CD4-positive, alpha-beta T cell treated with Interferon gamma for 1 hour (primary cell): ENCODE data around the gene MRPL38.
A peak's percentile ranks its signal among the peaks of the same experiment; 100 is the strongest.
"Not testable (repeated sequence)": the region's sequence is repeated elsewhere in the genome, so short reads cannot be mapped to it uniquely, and the experiment has no call there.

Experiments used
- DNase-seq: peaks from one replicate; pipeline ENCODE4 v3.0.0-alpha.2; 2020

Gene MRPL38

DNA sequence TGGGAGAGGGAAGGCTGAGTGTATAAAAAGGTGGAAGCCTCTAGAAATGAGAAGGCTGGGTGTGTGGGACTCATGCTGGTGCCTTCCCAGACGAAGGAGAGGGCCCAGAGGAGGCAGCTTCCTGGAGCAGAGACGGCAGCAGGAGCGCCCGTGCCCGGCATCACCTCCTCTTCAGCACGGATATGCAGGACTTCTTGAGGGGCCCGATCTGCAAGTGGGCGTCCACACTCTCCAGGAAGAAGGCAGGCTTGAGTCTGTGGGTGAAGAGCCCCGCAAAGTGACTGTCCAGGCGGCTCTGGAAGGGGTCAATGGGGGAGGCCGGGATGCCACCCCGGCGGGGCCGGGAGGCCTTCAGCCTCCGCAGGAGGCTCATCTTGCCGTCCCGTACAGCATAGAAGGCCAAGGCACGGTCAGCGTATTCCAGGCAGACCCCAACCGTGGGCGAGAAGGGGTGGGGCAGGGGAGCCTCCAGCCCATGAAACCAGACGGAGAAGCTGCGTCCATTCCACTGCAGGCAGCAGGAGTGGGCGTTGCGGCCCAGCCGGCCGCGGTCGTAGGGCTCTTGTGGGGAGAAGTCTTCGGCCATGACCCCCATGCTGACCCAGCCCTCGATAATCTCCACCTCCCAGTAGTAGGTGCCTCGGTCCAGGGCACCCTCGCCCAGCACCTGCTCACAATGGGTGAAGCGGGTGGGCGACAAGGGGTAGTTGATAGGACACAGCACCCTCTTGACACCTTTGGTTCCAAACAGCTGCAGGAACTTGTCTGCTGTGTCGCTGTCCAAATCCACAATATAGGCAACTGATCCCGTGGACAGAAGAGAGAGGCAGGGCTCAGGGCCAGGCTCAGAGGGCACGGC, 30.1 kb downstream of the MRPL38 start:
- DNase-seq: no peak

DNA sequence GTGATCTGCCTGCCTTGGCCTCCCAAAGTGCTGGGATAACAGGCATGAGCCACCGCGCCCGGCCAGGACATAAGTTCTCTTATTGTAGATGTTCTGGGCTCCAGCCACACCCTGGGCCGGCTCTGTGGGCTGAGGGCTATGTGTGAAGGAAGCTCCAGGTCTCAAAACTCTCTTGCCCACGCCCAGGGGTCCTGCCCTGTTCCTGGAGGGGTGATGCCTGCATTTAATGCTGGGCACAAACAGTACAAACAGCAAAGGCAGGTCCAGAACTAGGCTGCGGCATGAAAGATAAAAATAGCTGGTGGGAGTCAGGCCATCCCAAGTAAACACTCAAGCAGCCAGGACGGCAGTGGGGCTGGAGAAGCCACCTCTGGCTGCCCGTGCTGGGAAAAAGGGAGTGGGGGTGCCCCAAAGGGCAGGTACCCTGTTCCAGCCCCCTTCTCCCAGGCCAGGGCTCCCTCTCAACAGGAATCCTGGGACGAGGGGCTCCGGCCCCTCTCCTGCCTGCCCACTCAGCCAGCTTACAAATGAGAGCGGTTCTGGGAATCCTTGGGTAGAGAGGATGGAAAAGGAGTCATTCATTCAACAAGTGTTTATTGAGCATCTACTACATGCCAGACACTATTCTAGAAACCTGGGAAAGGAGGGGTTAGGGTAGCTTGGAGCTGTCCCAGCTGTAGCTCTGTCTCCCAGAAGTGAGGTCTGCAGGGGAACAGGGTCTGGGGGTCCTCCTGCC, 30.9 kb downstream of the MRPL38 start:
- DNase-seq: no peak

DNA sequence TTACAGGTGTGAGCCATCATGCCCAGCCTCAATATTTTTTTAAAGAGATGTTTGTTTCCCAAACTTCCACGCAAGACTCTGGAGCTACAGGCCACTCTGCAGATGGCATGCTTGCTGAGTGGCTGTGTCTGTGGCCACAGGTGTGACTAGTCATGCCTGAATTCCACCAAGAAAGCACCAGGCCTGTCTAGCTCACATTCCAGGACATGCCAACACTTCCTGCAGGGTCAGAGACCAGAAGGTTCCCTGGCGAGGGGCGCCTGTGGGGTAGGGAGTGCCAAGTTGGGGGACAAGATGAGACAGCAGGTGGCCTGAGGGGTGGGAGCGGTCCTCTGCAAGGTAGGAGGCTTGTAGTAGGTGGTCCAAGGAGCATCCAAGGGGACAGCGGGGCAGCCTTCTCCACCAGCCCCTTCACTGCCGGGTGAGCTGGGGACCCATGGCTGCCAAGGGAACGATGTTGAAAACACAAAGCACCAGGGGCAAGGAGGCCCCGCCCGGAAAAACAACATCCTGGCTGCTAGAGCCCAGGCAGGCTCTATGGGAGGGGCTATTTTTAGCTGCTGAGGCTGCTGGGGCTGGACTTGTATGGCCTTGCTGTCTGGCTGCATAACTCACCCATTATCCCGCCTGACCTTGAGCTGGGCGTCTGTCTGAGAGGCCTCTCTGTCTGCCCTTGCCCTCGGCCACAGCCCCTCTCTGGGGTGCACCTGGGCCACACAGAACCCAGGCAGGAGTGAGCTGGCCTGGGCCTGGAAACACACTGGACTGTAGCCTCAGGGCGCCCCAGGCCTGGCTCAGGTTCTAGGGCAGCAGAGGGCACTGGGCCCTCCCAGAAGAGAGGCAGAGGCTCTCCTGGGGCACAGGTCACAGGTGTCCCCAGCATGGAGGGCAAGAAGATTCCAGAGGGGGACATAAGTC, 32.0 kb downstream of the MRPL38 start:
- DNase-seq: peak; percentile 67

DNA sequence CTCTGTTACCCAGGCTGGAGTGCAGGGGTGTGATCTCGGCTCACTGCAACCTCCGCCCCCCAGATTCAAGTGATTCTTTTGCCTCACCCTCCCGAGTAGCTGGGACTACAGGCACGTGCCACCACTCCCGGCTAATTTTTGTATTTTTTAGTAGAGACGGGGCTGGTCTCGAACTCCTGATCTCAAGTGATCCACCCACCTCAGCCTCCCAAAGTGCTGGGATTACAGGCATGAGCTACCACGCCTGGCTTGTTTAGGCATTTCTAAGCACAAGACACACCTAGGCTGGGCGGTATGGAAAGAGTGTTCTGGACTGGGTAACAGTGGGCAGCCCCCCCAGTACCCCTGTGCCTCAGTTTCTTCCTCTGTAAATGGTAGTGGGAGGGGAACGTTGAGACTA, 34.5 kb downstream of the MRPL38 start:
- not testable (repeated sequence) for DNase-seq

DNA sequence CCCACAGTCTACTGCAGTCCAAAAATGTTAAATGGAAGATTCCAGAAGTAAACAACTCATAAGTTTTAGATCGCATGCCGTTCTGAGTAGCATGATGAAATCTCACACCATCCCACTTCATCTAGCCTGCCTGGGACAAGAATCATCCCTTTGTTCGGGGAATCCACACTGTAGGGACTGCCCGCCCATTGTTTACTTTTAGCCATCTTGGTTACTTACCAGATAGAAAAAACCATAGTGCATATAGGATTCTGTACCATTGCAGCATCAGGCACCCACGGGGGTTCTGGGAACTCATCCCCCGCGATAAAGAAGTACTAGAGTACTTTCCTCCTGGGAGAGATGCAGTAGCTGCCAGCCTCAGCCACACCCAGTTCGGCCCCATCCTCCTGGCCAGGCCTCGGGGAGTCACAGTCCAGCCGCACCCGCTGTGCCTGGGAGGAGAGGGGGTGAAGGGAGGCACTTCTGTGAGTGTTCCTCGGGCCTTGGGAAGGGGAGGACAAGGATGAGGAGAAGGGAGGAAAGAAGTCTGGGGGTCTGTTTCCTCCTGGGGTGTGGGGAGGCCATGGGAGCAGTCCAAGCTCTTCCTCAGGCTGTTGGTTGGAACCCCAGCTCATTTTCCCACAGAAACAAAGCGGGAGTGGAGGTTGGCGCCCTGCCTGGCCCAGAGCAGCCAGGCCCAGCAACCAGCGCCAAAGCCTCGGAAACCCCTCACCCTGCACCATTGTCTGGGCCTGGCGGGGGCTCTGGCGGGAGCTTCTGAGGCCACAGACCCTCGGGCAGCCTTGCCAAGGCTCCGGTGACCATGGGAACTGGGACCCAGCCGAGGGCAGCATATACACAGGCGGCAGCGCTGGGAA, 35.2 kb downstream of the MRPL38 start:
- no peak for DNase-seq

DNA sequence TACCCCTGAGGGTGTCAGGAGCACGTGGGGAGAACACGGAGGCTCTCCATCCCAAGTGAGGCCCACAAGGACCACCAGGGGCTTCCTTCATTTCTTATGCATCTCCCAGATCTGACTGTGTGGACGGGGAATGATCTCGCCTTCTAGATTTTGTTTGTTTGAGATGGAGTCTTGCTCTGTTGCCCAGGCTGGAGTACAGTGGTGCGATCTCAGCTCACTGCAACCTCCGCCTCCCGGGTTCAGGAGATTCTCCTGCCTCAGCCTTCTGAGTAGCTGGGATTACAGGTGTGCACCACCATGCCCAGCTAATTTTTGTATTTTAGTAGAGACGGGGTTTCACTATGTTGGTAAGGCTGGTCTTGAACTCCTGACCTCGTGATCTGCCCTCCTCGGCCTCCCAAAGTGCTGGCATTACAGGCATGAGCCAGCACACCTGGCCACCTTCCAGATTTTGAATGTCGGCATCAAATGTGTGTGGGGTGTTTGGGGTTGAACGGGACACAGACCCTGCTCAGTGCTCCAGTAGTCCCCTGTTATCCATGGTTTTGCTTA, 35.9 kb downstream of the MRPL38 start:
- DNase-seq: not testable (repeated sequence)

DNA sequence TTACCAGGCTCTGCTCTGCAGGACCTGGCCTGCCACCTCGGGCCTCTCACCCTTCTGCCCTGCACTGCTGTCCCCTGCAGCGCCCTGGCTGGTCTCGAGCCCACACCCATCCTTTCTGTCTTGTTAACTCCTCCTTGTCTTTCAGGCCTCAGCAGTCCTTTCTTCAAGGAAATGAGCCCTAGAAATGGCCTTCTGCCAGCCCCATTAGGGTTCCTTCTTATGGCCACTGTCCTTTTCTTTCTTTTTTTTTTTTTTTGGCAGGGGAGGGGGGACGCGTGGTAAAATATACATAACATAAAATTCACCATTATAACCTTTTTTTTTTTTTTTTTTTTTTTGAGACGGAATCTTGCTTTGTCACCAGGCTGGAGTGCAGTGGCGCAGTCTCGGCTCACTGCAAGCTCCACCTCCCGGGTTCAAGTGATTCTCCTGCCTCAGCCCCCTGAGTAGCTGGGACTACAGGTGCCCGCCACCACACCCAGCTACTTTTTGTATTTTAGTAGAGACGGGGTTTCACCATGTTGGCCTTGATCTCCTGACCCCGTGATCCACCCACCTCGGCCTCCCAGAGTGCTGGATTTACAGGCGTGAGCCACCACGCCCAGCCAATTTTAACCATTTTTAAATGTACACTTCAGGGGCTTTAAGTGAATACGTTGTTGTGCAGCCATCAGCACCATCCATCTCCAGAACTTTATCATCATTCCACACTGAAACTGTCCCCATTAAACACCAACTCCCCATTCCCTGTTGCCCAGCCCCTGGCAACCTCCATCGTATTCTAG, 39.1 kb downstream of the MRPL38 start:
- DNase-seq: not testable (repeated sequence)

DNA sequence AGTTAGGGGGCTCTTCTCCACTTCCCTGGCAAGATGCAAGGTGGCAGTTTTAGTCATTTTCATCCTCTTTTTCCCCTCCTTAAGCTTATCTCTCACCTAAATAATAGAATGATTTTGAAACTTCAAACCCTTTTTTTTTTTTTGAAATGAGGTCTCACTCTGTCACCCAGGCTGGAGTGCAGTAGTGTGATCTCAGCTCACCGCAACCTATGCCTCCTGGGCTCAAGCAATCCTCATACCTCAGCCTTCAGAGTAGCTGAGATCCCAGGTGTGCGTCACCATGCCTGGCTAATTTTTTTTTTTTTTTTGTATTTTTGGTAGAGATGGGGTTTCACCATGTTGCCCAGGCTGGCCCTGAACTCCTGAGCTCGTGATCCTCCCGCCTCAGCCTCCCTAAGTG, 39.8 kb downstream of the MRPL38 start:
- DNase-seq: peak; percentile 20

DNA sequence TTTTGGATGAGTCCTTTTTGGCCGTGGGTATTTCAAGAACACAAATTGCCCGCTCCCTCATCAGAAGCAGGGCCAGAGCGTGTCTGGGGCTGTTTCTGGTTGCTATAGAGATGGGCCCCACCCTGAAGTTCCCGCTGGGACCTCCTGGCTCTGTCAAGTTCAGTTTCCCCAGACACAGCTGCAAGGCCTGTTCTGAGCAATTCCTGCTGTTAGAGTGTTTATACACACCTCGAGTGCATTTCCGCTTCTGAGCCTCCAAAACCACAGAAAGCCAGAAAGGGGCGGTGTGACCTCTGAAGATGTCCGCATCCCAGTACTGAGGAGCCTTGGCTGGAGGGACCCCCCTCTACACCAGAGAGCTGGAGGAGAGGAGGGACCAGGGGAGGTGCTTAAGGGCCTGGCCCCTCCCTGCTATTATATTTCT, 40.2 kb downstream of the MRPL38 start:
- peak; percentile 75 for DNase-seq

DNA sequence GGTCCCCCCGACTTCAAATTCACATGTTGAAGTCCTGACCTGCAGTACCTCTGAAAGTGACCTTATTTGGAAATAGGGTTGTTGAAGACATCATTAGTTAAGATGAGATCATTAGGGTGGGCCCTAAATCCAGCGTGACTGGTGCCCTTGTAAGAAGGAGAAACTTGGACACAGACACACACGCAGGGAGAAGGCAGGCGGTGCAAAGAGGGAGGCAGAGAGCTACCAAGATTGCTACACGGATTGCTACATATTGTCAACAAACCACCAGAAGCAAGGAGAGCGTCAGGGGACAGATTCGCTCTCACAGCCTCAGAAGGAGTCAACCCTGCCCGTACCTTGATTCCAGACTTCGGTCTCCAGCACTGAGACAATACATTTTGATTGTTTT, 42.8 kb downstream of the MRPL38 start:
- DNase-seq: no peak

DNA sequence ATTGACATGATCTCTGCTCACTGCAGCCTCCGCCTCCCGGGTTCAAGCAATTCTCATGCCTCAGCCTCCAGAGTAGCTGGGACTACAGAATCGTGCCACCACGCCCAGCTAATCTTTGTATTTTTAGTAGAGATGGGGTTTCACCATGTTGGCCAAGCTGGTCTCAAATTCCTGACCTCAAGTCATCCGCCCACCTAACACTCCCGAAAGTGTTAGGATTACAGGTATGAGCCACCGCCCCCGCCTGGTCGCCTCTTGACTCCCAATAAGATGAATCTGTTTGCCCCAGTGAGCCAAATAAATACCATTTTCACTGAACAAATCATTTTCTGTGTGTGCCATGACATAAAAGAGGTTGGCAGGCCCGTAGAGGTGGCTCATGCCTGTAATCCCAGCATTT, 45.3 kb downstream of the MRPL38 start:
- DNase-seq: not testable (repeated sequence)

DNA sequence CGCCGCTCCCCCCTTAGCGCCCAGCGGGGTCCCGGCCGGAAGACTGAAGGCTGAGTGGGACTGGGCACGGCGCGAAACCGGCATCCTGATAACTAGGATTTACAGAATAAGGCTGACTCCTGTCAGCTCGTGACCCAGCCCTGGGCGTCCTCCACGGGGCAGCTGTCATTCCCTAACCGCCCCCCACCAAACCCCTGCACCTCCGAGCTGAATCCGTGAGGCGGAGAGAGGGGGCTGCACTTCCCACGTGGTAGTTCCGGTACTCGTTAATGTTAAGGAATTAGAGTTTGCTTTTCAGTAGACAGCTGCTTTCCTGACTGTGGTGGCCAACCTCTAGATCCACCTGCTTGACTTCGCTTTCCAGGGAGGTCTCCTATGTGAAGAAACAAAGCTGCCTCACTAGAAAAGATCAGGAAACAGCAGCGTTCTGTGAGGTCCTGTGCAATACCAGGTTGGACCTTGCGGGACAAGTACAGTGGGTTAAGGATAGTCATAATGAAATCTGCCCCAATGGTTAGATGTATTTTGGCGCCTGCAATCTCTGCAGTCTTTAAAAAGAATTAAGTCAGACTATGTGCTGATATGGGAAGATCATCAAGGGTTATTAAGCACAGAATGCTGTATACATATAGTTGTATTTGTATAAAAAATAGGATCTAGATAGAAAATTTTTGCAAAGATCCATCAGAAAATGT, 48.5 kb downstream of the MRPL38 start:
- no peak for DNase-seq

DNA sequence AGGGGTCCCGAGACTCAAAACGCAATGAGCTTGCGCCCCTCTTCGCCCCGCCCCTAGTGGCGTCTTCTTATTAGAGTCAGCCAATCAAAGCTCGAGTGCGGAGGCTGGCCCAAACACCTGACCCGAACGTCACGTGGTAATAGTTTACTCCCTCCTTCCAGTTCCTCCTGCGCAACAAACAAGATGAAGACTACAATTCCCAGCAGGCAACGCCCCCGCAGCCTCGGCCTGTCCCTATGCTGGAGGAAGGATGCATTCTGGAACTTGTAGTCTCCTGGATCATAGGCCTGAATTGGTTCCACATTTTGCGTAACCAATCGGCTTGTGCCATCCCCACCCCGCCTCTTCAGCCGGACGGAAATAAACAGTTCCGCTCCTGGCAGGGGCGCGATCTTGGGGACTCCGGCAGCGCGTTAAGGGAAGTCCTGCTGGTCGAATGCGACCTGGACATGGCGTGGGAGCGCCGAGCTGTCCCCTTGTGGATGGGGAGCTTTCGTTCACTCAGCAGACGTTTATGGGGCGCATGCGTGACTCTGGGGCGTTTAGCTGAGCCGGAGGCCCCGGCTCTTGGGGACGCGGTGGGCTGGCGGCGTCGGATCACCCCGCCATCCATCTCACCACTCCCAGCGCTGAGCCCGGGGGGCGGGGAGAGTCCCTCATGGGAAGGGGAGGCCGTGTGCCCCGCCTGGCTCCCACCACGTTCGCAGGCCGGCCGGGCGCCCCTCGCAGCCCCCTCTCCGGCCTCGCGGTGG, 49.2 kb downstream of the MRPL38 start, which contains the start of gene WBP2:
WBP2 (minus strand) TSS at position 26 of the 752 bp plus-strand sequence. CDS start 38 bp downstream, outside the sequence.
- peak; percentile 99 for DNase-seq

DNA sequence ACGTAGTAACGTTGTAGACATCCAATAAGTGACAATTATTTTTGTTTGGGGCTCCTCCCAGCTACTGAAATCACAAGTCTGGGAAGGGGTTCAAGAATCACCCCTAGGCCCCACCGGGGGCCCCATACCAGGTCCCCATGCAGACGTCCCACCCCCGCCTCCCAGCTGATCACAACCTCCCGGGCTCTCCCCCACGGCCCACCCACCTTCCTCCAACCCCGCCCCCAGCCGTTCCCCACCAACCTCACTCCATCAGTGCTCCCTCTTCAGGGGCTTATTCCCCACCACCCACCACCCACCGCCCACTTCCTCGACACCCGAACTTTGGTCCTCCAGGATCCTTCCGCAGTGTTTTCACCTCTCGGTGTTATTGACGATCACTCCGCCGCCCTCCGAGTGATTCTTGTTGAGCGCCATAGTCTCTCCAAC, 49.8 kb downstream of the MRPL38 start:
- no peak for DNase-seq

DNA sequence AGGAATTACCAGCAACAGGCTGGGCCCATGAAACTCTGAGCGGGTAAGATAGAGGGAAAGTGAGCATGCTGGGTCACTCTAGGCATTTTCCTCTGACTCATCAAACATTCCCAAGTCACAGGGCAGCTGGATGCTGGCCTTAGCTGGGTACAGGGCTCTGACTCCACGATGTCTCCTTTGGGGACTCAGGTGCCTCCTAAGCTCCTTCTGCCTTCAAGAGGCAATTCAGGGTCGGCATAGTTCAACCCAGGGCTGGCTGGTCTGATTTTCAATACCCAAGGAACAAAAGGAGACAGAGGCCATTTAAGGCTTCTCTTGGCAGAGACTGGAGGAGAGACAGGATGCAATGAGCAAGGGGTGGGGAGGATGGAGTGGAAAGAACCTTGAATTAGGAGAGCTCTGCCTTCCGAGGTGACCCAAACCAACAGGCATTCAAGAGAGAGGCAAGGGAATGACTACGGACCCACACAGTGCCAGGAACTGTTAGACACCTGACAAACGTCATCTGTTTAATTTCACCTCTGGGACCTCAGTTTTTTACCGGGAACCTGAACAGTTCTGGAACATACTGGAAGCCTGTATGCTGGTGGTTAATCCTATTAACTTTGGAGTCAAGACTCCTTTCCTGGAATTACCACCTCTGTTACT, 50.5 kb downstream of the MRPL38 start:
- no peak for DNase-seq

DNA sequence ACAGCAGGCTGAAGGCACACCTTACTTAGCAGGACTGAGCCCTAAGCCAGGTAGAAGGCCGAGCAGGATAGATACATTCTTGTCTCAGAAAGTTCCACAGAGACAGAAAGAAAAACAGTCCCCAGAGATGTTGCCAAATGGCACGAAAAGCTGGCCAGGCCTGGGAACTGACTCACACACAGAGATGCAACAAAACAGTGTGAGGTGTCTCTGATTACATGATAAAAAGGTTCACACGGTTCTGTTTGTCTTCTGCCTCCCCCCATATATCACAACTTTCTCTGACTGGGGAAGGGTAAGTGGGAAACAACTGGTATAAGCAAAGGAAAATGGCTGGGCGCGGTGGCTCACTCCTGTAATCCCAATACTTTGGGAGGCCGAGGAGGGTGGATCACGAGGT, 51.3 kb downstream of the MRPL38 start:
- no peak for DNase-seq

DNA sequence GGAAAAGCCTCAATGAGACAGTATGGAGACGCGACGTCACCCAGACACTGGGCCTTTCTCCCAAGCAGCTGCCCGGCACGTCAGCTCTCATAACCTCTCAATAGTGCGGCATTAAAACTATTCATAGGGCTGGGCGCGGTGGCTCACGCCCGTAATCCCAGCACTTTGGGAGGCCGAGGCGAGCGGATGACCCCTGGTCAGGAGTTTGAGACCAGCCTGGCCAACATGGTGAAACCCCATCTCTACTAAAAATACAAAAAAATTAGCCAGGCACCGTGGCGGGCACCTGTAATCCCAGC, 53.0 kb downstream of the MRPL38 start:
- not testable (repeated sequence) for DNase-seq

DNA sequence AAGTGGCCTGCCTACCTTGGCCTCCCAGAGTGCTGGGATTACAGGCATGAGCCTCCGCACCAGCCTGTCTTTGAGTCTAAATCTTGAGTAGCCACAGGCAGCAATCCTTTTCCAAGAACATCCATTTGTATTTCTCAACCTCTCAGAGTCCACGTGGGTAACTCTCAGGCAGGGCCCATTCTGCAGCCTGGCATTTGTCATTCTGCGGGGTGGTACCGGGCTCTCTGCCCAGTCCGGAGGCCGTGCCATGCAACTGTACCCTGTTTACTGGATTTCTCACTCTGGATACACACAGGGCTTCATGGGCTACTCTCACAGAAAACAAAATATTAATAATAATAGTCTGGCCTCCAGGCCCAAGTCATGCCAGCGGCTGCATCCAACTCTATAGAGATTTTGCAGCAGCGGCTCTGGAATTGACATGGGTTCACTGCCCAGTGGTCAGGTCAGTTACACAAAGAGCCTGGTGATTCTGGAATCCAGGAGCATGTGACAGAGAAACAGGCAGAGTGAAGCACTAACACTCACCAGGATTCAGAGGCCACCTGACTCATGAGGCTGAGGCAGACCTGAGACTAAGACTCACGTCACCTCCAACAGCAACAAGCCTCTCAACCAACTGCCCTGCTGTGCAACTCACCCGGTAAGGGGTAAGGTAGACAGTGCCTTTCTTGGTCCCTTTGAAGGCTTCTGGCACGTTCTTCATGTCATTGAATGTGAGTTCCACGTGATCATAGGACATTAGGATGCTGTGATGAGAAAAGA, 53.6 kb downstream of the MRPL38 start:
- DNase-seq: no peak
